BE2C (cell line): ENCODE results near the gene ELN.

Experiments used
- DNase-seq: peaks from one replicate; pipeline ENCODE4 v3.0.0-alpha.2; 2020
- H3K27me3 ChIP-seq: fragments of 250-450 bp; sonication (Bioruptor Pico); 2 replicates; pipeline ENCODE4 v1.5.1; 2020; ENCODE audit warnings: mild to moderate bottlenecking
- H3K36me3 ChIP-seq: fragments of 250-450 bp; sonication (Bioruptor Pico); 2 replicates; pipeline ENCODE4 v1.5.1; 2020; ENCODE audit warnings: mild to moderate bottlenecking
- H3K4me1 ChIP-seq: fragments of 250-450 bp; sonication (Bioruptor Pico); 2 replicates; pipeline ENCODE4 v1.5.1; 2020
- H3K4me3 ChIP-seq: 2 replicates; pipeline ENCODE4 v1.5.1; 2011; ENCODE audit warnings: low read depth, low read length
- H3K9me3 ChIP-seq: fragments of 250-450 bp; sonication (Bioruptor Pico); 2 replicates; pipeline ENCODE4 v1.5.1; 2020
- TF ChIP-seq, protein P1 (sequence below): IDR thresholded peaks from 2 replicates; pipeline ENCODE4 v1.5.1; 2012; ENCODE audit warnings: mild to moderate bottlenecking, low read depth, low read length

Gene ELN

DNA sequence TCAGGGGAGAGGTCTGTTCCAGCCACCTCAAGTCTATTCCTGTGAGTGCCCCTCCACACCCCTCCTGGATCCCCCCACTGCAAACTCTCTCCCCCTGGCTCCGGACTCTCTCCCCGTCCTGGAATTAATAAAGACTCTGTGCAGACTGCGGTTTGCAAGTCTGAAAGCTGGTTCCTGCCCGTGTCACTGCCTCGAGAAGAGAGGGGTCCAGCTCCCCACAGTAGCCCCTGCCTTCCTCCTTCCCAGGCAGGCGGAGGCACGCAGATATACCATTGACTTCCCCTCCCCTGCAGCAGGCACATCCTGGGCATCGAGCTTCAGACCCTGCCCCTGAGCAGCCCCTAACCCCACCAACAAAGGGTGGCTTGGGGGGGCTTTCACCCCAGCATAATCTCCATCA lies 2.2 kb upstream of the ELN start:
- no peak overlapping the region for H3K4me3 ChIP-seq
- peaks cover 44% of the 10 kb centered on the region for H3K4me1 ChIP-seq
- DNase-seq, result no peak
- TF ChIP-seq, protein P1, sequence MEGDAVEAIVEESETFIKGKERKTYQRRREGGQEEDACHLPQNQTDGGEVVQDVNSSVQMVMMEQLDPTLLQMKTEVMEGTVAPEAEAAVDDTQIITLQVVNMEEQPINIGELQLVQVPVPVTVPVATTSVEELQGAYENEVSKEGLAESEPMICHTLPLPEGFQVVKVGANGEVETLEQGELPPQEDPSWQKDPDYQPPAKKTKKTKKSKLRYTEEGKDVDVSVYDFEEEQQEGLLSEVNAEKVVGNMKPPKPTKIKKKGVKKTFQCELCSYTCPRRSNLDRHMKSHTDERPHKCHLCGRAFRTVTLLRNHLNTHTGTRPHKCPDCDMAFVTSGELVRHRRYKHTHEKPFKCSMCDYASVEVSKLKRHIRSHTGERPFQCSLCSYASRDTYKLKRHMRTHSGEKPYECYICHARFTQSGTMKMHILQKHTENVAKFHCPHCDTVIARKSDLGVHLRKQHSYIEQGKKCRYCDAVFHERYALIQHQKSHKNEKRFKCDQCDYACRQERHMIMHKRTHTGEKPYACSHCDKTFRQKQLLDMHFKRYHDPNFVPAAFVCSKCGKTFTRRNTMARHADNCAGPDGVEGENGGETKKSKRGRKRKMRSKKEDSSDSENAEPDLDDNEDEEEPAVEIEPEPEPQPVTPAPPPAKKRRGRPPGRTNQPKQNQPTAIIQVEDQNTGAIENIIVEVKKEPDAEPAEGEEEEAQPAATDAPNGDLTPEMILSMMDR, result no peak
- no peaks in the 10 kb centered on the region for H3K36me3 ChIP-seq
- no peaks in the 10 kb centered on the region for H3K9me3 ChIP-seq
- H3K27me3 ChIP-seq, result no peaks in the 10 kb centered on the region

DNA sequence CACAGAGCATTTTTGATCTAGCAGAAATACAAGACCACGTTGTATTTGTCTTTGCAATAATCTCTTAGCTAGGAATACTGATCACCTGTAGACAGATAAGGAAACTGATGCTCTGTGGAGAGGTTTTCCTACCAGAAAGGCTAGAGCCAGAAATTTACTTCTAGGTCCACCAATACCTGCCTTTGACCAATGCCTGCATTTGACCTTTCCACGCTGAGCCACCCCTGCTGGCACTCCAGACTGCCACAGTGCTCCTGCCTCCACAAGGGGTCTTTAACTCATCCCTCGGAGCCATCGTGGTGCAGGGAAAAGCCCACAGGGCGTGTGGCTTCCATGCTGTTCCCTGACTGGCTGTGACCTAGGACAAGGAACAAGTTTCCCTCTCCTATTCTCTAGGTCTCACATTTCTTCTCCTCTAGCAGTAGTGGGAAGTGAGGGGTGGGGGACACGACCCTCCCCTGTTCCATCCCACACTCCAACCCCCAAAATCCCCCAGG lies 1.5 kb upstream of the ELN start:
- Histone ChIP-seq H3K4me1 (peaks cover 44% of the 10 kb centered on the region), H3K9me3 (no peaks in the 10 kb centered on the region), H3K27me3 (no peaks in the 10 kb centered on the region), H3K36me3 (no peaks in the 10 kb centered on the region), H3K4me3 (no peak overlapping the region)
- no peak for DNase-seq
- TF ChIP-seq, protein P1, result no peak

DNA sequence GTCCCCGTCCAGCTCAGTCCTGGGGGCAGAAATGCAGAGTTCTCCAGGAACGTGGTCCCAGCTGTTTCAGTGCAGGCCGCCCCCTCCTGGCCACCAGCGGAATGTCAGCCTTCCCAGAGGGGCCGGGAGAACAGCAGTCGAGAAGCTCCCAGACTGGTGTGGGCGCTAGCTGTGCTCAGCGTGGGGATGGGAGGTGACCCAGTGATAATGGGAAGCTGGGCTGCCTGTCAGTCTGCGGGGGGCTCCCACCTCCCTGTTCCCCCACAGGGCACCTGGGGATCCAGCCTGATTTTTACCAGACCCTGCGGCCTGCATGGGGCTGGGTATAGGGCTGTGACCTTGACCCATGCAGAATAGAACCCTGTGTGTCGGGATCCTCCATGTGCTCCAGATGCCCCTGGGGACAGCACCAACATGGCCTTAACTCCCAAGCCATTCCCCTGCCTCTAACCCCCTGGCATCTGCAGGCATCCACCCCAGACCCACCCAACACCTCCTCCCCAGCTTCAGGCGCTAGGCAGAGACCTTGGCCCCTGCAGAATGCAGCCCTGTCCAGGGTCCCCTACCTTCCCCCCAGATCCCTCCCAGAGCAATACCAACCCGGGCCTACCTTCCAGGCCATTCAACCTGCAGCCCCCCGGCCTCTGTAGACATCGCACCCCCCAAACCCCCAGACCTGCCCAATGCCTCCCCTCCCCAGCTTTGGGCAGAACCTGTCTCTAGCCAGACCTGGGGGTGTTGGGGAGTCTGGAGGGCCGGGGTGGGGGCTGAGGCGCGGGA lies 880 bp upstream of the ELN start:
- no peaks in the 10 kb centered on the region for H3K27me3 ChIP-seq
- H3K9me3 ChIP-seq, result no peaks in the 10 kb centered on the region
- H3K4me1 ChIP-seq, result peaks cover 46% of the 10 kb centered on the region
- TF ChIP-seq, protein P1, result peak; percentile 90
- no peak overlapping the region; the same call in 1 of the 2 replicates for H3K4me3 ChIP-seq
- H3K36me3 ChIP-seq, result no peaks in the 10 kb centered on the region
- peak; percentile 82 for DNase-seq

GRCh38 chr7:74028321-74028838 lies 407 bp downstream of the ELN start:
- Histone ChIP-seq H3K9me3 (no peaks in the 10 kb centered on the region), H3K4me3 (peak overlapping the region; percentile 38), H3K27me3 (no peaks in the 10 kb centered on the region), H3K4me1 (peaks cover 50% of the 10 kb centered on the region), H3K36me3 (no peaks in the 10 kb centered on the region)
- DNase-seq, result no peak
- TF ChIP-seq, protein P1, result no peak

DNA sequence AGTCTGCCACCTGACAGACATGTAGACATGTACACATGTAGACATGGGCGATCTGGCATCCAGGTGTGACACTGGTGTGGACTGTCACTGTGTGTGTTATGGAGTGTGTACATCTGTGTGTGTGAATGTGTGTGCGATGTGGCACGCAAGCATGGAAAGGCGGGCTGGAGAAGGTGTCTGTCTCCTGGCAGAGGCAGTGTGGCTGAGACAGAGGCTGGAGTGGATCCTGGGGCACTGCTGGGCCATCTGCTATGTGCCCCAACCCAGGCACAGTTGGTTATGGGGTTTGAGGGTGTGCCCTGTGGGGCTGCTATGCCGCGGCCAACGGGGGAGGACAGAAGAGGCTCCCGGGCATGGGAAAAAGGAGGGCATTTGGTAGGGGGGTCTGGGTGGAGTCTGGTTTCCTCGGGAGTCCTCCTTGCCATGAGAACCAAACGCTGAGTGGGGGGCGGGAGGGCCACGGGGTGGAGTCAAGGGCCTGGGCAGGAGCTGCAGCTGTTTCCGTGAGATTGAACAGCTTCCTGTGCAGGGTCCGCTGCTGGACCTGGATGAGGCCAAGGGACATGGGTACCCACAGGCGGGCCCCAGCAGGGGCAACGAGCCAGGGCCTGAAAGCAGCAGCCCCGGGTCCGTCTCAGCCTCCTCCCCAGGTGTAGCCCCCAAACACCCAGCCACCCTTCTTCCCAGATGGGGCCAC lies 1.3 kb downstream of the ELN start:
- TF ChIP-seq, protein P1, result no peak
- H3K36me3 ChIP-seq, result no peaks in the 10 kb centered on the region
- peak overlapping the region; percentile 38 for H3K4me3 ChIP-seq
- H3K9me3 ChIP-seq, result no peaks in the 10 kb centered on the region
- peak; percentile 38 for DNase-seq
- peaks cover 52% of the 10 kb centered on the region for H3K4me1 ChIP-seq
- H3K27me3 ChIP-seq, result no peaks in the 10 kb centered on the region

- no peak for DNase-seq
- peak overlapping the region; percentile 38; the same call in 1 of the 2 replicates for H3K4me3 ChIP-seq
Observed at GRCh38 chr7:74029991-74030415, 2.0 kb downstream of the ELN start.

More at GRCh38 chr7:74029991-74030415, 2.0 kb downstream of the ELN start:
- Histone ChIP-seq H3K27me3 (no peaks in the 10 kb centered on the region), H3K4me1 (peaks cover 50% of the 10 kb centered on the region), H3K9me3 (no peaks in the 10 kb centered on the region), H3K36me3 (no peaks in the 10 kb centered on the region)
- TF ChIP-seq, protein P1, result no peak
